Midbrain (tissue), 1 donor: ENCODE results near the gene TLN1.

Experiments used
- DNase-seq: peaks from one replicate; lab custom pipeline; 2025; lab: John Stamatoyannopoulos, UW

TLN1 gene

DNA sequence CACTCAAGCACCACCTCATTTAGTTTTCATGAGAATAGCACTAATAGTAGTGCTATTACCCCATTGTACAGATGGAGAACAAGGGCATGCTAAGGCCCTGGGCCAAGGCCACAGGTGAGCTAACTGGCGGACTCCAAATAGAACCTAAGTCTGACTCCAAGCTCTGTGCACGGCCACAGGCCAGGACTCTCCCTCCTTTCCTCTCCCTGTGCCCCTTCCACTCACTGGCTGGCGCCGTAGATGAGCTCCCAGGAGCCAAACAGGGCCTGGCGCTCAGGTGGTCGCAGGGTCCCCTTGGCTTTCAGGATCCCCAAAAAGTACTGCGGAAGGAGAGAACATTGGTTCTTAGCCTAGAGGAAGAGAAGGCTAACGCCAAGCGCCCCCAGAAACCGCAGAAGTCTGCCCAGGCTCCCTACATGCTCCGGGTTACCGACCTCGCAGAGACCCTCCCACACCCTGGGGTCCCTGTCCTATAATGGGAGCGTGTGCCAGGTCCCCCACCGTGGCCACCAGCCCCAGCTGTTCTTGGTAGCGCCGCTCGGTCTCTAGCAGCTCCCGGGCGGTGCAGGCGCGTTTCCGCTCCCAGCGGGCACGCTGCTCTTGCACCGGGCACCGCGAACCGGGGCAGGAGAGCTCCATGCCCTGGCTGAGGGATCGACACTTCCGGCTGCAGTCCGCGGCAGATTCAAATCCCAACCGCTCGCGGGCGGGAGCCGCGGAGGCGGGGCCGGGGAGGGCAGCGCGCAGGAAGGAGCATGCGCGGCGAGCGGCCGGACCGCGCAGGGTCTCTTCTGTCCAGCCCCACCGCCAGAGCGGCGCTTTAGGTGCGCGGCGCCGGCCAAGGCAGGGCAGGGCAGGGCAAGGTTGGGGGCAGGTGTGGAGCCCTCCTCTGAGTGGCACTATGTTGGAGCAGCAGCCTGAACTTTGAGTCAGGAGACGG is 67.2 kb downstream of the TLN1 start, which contains the start of gene ARHGEF39:
Gene ARHGEF39, minus strand, starts transcription at position 665 of the 940 bp plus-strand sequence. Its CDS starts 26 bp downstream, at position 639.
- DNase-seq, result peak; percentile 62

DNA sequence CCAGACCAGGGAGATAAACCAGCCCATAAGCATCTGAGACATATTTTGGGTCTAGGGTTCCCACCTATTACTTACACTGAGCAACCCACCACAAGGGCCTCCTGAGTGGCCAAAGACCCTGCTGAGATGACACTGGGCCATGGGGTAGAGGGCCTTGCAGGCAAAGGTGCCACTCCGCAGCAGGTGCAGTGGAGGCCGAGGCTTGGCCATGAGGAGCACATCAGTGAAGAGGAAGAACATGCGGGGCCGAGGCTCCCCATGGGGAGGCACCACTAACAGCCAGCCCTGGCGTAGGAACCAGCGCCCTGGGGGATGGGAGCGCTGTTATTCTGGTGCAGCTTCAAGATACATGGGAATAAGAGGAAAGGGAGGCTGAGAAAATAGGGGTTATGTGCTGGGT is 69.6 kb downstream of the TLN1 start:
- no peak for DNase-seq

DNA sequence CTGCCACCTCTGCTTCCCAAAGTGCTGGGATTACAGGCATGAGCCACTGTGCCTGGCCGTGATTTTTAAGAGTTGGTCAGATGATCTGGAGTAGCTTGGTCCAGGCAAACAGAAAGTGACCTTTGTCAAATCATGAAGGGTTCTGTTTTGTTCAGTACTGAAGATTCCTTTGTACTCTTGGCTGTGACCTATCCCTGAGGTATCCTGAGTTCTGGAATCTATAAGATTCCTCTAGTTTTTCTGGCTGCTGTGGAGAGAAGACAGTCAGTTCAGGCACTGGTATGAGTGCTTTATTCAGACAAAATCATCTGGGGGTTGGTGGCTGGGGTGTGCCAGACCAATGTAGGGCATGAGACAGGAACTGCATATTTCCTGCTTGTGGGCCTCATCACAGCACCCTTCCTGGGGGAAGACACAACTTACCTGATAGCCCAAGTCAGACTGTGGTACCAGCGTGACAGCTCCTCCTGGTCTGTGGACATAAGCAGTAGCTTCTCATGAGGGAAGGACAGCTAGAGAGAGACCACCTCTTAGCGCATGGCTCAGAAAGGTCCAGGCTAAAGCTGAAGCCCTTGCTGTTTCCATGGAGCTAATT is 70.1 kb downstream of the TLN1 start:
- no peak for DNase-seq

DNA sequence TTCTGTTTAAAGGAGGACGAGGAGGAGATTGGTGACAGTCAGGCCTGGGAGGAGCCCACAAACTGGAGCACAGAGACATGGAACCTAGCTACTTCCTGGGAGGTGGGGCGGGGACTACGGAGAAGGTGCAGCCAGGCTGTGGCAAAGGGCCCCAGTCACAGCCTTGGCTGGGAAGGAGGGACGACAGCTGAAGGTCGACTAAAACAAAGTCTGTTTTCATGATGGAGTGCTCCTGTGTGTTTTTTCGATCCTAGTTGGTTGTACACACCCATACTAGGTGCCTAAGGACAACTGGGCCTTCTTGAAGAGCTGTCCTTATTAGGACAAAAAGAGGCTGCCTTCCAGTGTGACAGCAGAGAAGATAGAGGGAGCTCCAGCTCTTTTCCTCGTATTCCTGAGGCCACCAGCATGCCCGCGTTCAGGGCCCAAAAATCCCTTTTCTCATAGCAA is 71.0 kb downstream of the TLN1 start:
- DNase-seq, result peak; percentile 7

DNA sequence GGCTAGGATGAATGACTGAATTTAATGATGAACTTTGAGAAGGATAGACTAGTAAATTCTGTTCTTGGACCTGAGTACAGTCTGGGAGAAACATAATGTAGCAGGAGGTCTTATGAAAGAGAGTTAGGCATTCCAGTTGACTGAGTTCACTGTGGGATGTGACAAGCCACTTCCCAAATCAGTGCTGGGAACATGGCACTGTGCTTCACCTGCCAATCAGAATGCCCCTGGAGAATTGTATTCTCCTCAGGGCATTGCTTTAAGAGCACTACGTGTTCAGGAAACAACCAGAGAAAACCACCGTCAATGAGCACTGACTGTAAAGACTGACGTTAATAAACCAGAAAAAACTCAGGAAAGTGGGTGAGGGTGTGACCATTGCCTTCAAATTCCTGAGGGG is 72.7 kb downstream of the TLN1 start:
- no peak for DNase-seq

DNA sequence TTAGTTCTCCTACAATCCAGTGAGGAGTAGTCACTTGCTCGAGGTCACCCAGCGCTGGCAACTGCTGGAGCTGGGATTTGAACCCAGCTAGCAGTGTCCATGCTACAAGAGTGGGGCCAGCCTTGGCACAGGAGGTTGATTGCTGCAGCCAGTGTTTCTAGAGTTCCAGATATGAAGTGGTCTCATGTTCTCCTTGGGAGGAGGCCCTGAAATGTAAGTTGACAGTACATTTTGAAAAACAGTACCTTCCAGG is 73.1 kb downstream of the TLN1 start:
- no peak for DNase-seq

DNA sequence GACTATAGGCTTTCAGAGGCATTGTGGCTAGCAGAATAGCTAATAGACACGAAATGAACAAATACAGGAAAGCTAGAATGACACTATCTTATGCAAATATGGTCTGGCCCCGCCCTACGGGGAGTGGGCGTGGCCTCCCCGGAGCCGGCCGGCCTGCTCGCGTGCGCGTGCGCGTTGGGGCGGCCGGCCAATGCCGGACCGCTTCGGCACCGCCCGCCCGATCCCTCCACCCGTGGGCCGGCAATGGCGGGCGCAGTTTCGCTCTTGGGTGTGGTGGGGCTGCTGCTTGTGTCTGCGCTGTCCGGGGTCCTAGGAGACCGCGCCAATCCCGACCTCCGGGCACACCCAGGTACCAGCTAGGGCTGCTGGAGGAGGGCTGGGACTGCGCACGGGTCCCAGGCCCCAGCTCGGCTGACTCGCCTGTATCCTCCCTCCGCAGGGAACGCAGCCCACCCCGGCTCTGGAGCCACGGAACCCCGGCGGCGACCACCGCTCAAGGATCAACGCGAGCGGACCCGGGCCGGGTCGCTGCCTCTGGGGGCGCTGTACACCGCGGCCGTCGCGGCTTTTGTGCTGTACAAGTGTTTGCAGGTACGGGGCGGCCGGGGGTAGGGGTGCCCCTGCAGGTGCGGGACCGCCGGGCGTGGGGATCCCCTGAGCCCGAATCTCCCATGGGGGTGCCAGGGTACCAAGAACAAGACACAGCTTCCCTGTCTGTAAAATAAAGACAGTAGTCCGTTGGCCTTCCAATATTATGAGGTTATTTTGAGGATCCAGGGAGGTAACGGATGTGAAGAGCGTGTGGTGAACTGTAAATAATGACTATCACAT is 73.6 kb downstream of the TLN1 start, which contains the start of gene CCDC107:
Gene CCDC107, plus strand, starts transcription at position 156 of the 831 bp plus-strand sequence. Its CDS starts 88 bp downstream, at position 244.
- DNase-seq, result peak; percentile 95

DNA sequence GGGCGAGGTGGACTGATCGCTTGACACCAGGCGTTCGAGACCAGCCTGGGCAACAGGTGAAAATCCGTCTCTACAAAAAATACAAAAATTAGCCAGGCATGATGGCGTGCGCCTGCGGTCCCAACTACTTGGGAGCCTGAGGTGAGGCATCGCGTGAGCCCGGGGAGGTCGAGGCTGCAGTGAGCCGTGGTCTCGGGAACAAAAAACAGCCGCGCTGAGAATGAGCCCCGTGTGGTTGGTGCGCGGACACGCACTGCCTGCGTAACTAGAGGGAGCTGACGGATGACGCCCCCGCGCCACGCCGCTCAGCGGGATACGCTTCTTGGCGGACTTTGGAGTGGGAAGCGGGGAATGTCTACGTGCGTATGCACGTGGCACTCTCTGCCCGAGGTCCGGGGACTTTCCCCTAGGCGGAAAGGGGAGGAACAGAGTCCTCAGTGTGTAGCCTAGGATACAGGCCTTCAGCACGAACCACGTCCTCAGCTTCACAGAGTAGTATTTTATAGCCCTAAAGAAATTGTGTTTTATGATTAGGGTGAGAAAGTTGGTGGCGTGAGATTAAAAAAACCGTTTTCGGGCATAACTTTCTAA is 74.4 kb downstream of the TLN1 start, which contains the start of gene RMRP:
Gene RMRP, minus strand, starts transcription at position 474 of the 591 bp plus-strand sequence.
- peak; percentile 95 for DNase-seq

DNA sequence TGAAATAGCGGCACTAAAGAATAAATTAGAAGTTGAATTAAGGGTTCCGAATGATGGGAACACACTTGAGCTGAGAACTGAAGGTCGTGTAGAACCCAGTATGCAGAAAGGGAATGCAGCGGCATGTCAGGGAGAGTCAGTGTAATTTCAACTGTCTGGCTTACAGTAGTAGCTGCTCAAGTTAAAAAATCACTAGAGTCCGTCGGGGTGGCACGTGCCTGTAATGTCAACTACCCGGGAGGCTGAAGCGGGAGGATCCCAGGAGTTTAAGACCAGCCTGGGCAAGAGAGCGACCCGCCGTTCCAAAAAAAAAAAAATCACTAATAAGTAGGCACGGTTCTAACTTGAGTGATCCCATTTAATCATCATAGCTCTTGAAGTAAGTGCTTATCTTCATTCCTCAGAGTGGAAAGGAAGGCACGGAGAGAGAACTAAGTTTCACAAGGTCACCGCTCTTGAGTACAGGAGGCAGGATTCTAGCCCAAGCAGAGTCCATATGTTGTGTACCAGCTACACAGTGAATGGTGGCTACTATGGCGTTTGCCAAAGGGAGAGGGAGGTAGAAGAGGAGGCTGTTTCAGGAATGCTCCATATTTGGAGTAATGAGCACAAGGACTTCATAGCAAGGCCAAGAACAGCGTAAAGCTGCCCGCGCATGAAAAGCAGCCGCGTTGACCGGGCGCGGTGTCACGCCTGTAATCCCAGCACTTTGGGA is 75.0 kb downstream of the TLN1 start:
- peak; percentile 52 for DNase-seq

DNA sequence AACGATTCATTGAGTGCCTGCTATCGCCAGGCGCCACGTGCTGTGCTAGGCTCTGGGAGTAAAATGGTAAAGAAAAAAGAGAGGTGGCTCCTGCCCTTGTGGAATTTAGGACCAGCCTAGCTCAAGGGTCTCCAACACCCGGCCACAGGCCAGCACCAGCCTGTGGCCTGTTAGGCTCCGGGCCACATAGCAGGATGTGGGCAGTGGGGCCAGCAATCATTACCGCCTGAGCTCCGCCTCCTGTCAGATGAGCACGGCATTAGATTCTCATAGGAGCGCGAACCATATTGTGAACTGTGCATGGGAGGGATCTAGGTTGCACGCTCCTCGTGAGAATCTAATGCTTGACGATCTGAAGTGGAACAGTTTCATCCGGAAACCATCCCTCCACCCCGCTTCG is 75.6 kb downstream of the TLN1 start:
- no peak for DNase-seq

DNA sequence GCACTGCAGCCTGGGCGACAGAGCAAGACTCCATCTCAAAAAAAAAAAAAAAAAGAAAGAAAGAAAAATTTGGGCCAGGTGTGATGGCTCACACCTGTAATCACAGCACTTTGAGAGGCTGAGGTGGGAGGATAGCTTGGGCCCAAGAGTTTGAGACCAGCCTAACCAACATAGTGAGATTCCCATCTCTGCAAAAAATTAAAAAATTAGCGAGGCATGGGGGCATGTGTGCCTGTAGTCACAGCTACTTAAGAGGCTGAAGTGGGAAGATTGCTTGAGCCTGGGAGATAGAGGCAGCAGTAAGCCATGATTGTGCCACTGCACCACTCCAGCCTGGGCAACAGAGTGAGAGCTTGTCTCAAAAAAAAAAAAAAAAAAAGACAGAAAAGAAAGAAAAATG is 78.4 kb downstream of the TLN1 start:
- DNase-seq, result no peak

DNA sequence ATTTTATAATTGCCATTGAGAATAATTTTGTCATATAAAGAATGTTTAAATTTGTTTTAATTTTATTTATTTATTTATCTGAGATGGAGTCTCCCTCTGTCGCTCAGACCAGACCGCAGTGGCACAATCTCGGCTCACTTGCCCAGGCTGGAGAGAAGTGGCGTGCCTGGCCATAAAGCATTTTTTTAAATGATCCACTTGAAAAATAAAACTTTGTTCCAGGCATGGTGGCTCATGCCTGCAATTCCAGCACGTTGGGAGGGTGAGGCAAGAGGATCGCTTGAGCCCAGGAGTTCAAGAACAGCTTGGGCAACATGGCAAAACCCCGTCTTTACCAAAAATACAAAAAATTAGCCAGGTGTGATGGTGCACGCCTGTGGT is 79.2 kb downstream of the TLN1 start:
- no peak for DNase-seq

DNA sequence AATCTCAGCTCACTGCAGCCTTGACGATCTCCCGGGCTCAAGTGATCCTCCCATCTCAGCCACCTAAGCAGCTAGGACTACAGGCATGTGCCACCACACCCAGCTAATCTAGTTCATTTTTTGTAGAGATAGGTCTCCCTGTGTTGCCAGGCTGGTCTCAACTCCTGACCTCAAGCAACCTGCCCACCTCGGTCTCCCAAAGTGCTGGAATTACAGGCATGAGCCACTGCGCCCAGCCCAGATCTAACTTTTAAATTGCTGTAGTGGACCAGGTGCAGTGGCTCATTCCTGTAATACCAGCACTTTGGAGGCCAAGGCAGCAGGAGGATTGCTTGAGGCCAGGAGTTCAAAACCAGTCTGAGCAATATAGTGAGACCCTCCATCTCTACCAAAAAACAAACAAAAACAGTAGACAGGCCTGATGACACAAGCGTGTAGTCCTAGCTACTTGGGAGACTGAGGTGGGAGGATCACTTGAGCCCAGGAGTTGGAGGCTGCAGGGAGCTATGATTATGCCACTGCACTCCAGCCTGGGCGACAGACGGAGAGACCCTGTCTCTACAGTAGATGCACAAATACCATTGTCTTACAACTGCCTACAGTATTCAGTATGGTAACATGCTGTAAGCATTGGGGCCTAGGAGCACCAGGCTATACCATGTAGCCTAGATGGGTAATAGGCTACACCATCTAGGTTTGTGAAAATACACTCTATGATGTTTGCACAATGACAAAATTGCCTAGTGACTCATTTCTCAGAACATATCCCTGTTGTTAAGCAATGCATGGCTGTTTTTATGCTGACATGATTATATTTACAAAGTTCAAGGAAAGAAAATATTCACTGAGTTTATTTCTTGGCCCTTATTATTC is 79.8 kb downstream of the TLN1 start:
- no peak for DNase-seq

DNA sequence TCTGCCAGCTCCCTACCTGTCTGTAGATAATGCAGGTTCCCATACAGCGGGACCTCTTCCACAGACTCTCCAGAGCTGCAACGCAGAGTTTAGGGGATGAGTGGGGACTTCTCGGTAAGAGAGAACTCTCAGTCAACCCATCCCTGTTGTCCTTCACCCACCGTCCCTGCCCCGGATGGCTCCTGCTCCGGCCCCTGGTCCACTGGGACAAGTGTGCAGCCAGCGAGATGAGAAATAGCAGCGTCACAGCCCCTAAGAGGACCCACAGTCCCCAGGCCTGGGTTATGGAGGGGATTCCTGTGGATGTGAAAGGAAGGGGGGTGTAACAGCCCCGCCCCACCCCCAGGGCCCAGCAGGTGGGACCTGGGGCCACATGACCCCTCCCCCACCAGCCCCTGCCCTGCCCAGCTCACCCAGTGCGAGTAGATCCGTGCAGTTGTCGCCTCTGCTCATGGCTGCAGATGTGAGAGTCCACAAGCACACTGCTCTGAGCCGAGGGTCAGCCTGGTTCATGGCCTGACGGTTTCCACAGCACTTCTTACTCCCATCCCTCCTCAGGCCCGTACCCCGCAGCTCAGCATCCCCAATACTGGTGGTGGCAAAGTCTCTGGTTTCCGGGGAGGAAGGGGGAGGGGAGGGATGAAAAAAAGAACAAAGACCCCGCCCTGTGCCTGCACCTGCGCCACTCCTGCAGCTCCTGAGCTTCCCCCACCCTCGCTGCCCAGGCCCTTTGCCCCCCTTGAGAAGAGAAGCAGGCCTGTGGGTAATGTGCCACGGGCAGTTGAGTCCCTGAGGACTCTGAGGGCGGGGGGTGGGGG is 81.4 kb downstream of the TLN1 start, which contains the start of gene SIT1:
Gene SIT1, minus strand, starts transcription at position 591 of the 818 bp plus-strand sequence. Its CDS starts 78 bp downstream, at position 513.
- no peak for DNase-seq

DNA sequence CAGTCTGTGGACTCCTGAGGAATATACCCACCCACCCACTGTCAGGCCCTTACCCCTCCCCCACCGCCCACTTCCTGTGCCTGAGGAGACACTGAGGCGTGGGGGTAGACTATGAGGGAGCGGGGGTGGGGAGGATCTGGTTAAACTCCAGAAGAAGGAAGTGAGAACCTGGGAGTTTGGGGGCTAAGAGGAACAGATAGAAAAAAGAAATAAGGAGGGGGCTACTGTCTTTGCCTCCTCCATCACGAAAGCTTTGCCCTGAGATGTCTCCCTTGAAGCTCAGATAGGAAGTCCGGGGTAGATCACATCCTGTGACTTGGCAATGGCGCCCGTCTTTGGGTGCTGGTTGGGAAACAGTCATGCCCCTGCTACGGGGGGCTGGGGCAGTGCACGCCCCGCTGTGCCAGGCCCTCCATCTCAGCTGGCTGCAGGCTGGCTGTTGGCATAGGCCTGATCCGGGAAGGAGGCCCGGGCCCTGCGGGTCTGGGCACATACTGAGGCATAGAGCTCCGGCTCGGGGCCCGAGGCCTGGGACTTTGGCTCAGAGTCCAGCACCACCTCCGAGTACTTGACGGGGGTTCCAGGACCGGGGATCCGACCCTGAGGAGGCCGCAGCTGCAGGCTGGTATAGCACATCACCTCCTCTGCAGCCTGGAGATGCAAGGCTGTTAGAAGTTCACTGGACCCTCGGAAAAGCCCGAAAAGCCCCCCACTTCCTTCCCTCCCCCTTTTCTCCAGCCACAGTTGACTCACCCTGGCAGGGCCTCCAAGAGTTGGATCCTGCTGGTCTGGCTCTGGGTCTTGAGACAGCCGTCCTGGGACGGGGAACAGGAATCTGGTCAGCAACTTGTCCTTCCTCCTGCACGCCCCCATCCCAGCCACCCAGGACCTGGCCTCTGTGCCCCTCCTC is 82.3 kb downstream of the TLN1 start:
- DNase-seq, result no peak
